Measurements from ENCODE around the gene CDR2L.

CDR2L gene

GRCh38 chr17:74987418-74987908, at the start of gene CDR2L:
Gene CDR2L (plus strand): TSS chr17:74987632. CDS start chr17:74988044, 412 bp downstream.
- peak; percentile 96 for DNase-seq

DNA sequence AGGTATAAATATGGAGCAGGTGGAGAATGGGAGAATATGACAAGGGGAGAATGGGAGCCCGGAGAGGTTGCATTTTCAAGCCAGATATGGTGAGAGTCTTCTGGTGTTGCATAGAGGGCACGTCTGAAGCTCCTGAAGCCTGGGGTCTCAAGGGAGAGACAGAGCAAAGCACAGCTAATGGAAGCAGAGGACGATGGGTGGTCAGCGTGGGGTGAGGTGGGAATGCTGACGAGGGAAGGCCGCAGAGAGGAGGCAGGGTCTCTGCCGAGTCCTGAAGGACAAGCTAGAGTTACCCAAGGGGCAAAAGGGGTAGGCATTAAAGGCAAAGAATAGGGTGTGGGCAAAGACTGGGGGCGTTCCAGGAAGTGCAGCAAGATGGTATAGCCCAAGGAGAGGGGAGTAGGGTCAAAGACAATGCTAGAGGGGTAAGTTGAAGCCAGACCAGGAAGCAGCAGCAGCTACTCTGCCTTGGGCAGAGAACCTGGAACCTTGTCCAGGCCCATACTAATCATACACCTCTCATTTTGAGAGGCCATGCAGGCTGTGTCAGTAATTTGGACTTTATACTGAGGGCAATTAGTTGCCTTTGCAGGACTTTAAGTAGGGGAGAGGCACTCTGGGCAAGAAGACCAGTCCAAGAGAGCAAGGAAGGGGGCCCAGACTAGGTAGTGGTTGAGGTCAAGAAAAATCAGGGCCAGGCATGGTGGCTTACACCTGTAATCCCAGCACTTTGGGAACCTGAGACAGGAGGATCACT, 49.1 kb upstream of the CDR2L start:
- DNase-seq: no peak

- no peak for DNase-seq
Measured at GRCh38 chr17:74939534-74939933, 47.9 kb upstream of the CDR2L start.

DNA sequence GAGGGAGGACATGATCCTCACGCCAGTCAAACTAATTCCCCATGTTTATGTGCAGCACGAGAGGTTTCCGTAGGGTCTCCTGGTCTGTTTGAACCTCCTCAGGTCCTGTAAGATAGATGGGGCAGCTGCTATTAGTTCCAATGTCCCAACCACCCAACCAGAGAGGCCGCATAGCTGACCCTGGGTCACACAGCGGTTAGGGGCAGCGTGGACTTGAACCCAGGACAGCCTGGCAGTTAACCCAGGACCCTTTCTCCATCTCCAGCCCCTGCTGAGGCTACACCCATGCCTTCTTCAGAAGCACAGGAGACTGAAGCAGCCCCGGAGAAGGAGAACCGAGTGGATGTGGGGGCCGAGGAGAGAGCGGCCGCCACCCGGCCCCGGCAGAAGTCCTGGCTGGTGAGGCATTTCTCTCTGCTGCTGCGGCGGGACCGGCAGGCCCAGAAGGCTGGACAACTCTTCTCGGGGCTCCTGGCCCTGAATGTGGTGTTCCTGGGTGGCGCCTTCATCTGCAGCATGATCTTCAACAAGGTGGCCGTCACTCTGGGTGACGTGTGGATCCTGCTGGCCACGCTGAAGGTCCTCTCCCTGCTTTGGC, 46.2 kb upstream of the CDR2L start:
- DNase-seq: no peak

GRCh38 chr17:74943808-74944522, 43.5 kb upstream of the CDR2L start:
- DNase-seq: no peak

GRCh38 chr17:74945543-74945942, 41.9 kb upstream of the CDR2L start:
- DNase-seq: no peak

DNA sequence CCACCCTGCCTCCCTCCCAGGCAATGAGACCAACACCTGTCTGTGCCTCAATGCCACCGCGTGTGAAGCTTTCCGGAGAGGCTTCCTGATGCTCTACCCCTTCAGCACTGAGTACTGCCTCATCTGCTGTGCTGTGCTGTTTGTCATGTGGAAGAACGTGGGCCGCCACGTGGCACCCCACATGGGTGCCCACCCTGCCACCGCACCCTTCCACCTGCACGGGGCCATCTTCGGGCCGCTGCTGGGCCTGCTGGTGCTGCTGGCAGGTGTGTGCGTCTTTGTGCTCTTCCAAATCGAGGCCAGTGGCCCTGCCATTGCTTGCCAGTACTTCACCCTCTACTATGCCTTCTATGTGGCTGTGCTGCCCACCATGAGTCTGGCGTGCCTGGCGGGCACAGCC, 40.8 kb upstream of the CDR2L start:
- no peak for DNase-seq

- DNase-seq: no peak
Measured at GRCh38 chr17:74947041-74947754, 40.2 kb upstream of the CDR2L start.

DNA sequence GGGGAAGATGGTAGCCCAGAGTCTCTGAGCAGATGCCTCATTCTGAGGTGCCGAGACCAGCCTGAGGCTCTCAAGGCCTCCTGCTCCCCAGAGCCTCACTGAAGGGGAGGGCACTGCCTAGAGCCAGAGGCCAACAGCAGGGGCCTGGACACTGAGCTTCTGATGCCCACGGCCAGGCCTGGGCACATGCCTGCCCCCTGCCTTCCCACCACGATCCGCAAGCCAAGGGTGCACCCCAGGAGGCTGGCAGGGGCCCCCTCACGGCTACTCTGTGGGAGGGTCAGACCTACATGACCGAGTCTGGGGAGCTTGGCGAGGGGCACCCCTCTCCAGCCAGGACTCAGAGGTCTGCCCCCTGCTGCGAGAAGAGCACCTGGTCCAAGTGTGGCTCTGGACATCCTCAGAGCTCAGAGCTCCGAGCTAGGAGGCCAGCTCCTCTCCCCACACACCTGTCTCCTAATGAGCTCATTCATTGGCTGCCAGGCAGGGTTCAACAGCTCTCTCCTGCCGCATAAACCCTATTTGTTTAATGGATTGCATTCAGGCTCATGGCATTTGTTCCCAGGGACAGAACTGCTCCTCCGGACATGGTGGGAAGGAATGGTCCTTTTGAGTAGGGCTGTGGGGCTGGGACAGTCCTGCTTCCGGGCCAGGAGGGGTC, 37.8 kb upstream of the CDR2L start:
- DNase-seq: no peak

GRCh38 chr17:74950207-74950606, 37.2 kb upstream of the CDR2L start:
- DNase-seq: no peak

GRCh38 chr17:74951065-74951464, 36.4 kb upstream of the CDR2L start:
- no peak for DNase-seq

GRCh38 chr17:74951680-74952421, 35.6 kb upstream of the CDR2L start:
- DNase-seq: no peak

- DNase-seq: no peak
Measured at GRCh38 chr17:74952431-74953133, 34.9 kb upstream of the CDR2L start.

DNA sequence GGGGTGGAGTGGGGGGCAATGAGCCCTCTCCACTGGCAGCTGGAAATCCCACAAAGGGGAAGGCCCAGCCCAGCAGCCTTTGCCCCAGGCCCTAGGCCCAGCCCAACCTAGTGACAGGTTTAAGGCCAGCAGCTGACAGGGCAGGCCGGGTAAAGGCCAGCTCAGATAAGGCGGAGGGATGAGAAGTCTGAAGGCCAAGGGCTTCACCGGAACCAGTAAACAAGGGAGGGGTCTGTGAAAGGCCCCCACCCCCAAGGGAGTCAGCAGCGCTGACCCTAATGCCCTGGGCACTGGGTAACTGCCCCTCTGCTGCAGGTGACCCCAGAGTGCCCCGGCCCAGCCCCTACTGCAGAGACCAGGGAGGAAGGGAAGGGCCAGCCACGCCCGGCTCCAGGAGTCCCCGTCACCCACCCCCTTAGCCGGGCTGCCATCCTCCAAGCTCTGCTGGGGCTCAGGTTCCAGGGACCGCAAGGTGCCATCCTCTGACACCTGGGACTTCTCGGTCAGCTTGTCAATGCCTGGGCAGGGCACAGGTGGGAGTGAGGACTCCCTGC, 34.2 kb upstream of the CDR2L start:
- no peak for DNase-seq

DNA sequence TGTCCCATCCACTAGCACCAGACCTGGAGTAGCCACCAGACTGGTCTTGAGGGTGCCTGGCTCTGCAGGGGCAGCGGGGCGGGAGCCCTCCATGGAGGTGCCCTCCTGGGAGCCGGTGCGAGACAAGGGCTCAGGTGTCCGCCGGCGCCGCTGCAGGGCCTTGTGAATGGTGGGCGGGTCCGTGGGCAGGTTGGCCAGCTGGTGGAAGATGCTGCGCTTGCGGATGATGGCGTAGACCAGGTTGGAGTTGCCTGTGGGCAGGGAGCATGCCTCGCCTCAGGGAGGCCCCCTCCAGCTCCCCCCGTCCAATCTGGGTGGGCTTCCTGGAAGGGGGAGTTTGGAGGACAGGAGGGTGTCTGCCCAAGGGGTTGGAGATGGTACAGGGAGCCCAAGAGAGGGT, 33.3 kb upstream of the CDR2L start:
- no peak for DNase-seq

DNA sequence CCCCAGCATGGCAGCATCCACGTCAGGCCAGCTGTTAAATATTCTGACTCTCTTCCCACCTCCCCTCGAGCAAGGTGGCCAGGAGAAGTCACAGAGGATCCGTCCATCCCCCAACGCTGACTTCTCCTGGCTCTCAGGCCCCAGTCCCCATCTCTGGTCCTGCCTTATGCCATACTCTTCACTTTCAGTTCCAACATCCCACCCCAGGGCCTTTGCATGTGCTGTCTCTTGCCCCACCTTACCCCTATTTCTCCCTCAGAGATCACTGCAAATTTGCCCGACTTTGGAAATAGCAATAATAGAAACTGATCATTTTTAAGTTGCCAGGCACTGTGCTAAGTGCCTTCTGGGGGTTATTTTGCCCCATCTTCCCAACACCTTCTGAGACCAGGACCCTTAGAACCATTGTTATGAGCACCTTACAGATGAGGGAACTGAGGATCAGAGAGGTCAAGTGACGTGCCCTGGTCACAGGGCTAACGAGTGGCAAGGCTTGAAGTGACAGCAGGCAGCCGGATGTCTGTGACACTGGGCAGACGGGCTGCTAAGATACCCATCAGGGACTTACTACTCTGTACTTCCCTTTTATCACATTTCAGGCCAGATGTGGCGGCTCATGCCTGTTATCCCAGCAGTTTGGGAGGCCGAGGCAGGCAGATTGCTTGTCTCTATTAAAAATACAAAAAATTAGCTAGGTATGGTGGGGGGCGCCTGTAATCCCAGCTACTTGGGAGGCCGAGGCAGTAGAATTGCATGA, 32.6 kb upstream of the CDR2L start:
- no peak for DNase-seq

DNA sequence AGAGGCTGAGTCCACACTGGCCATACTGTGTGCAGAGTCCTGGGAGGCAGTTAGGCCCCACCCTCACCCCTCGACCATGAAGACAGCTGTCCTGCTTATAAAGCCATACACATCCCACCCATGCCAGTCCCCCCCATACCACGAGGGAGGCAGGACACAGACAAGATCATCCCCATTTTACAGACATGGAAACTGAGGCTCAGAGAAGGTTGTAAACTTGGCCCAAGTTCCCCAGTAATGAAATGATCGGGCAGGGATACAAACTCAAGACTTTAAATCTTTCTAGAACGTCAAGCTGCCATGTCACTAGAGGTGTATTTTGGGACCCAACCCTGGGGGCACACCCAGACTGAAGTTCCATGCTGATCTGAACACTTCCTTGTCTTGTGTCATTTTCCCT, 31.3 kb upstream of the CDR2L start:
- no peak for DNase-seq

GRCh38 chr17:74957935-74958740, 29.3 kb upstream of the CDR2L start:
- peak; percentile 96 for DNase-seq

DNA sequence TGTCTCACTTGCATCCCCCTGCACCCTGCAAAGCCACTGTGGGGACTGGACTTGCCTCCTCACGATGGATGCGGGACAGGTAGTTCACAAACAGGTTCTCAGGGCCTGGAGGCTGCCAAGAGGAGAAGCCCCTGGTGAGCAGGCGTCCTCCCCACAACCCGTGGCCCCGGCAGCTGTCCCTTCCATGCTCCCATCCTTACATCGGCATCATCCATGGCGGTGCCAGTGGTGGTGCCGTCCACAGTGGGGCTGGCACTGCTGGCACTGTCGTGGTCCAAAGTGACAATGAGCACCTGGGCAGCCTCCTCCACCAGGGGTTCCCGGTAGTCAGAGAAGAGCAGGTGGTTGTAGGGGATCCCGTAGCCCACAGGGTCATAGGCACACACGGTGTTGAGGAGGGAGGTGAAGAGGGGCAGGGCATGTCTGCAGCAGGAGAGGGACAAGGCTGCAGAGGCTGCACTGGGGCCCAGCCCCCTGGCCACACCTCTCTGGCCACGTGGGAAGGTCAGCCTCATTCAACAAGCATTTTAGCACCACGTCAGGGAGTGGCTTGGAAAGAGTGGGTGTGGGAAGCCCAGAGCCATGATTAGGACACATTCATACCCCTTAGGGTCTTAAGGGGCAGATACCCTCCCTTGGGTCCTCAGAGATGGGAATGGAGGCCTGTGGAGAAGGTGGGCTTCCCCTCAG, 27.5 kb upstream of the CDR2L start:
- no peak for DNase-seq

All from stimulated activated CD8-positive, alpha-beta memory T cell treated with anti-CD3 and anti-CD28 coated beads, Interleukin-4, amount 100 ng/mL, for 48 hours (primary cell).